ENCODE measurements around the gene INTS6.

DNA sequence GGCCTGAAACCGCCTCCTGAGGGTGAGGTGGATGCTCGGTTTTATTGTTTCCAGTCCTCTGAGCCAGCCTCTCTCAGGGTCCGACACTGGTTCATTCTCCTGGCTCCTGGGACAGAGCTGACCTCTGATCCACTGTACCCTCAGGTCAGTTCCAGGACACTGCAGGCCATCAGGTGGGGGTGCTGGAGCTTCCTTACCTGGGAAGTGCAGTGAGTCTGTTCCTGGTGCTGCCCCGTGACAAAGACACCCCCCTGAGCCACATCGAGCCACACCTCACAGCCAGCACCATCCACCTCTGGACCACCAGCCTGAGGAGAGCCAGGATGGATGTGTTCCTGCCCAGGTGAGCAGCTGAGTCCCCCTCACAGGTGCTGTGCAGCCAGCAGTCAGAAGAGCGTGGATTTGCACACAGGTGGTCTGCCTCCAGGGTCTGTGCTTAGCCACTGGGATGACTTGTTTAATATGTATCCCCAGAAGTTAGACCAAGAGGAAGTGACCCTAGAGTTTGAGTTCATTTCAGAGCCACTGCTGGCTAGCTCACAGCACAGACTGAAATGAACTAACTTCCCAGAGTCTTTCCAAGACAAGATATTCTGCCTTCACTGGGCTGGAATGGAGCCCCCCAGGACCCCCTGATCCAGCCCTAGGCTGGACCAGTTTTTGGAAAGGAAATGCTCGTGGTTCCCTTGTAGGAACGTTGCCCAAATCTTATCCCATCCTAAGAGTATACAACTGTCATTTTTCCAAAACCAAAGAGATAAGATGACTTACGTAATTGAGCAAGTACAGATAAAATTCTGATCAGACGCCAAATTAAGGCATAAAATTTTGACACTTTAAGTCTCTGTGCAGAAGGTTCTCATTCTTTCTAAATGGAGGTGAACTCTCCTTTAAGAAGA lies 104.5 kb downstream of the INTS6 start:
- TF ChIP-seq, protein P1, sequence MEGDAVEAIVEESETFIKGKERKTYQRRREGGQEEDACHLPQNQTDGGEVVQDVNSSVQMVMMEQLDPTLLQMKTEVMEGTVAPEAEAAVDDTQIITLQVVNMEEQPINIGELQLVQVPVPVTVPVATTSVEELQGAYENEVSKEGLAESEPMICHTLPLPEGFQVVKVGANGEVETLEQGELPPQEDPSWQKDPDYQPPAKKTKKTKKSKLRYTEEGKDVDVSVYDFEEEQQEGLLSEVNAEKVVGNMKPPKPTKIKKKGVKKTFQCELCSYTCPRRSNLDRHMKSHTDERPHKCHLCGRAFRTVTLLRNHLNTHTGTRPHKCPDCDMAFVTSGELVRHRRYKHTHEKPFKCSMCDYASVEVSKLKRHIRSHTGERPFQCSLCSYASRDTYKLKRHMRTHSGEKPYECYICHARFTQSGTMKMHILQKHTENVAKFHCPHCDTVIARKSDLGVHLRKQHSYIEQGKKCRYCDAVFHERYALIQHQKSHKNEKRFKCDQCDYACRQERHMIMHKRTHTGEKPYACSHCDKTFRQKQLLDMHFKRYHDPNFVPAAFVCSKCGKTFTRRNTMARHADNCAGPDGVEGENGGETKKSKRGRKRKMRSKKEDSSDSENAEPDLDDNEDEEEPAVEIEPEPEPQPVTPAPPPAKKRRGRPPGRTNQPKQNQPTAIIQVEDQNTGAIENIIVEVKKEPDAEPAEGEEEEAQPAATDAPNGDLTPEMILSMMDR (optimal IDR thresholded peaks at IDR 0.05 in 1 of 3, IDR thresholded peaks at IDR 0.05 in 1 of 3, conservative IDR thresholded peaks at IDR 0.05 in 1 of 3; ENCODE audit: extremely low read depth in 1 of 3, insufficient read depth in 2 of 3, low read length in 3 of 3) = no peak
- no peak for TF ChIP-seq EZH2 (IDR thresholded peaks at IDR 0.05; ENCODE audit: low read length)

Data from keratinocyte (primary cell).